ENCODE measurements around the gene CPO.

Gene CPO

DNA sequence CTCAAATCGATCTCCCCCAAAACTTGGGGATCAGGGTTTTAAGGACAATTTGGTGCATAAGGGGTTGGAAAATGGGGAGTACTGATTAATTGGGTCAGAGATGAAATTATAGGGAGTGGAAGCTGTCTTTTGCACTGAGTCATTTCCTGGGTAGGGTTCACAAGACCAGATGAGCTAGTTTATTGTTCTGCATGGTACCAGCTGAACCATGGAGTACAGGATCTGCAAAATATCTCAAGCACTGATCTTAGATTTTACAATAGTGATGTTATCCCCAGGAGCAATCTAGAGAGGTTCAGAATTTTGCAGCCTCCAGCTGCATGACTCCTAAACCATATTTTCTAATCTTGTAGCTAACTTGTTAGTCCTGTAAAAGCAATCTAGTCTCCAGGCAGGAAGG lies 73.1 kb downstream of the CPO start:
- DNase-seq (ENCODE audit: low read depth in 2 of 2, low spot score in 1 of 2): no peak

DNA sequence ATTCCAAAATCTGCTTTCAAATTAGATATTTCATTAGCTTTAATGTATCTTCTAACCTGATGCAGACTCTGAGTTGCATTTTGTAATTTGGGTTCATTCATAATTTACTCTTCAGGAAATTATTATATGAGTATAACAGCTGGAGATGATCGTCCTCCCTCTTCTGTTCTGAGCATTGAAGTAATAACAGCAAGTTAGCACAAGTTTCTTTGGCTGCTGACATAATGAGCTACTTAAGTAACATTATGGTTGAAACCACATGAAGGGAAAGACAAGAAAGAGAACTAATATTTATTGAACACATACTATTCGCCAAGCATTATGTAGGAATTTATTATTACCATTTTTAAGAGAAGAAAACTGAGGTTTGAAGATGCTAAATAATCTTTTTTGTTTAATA lies 75.1 kb downstream of the CPO start:
- DNase-seq (ENCODE audit: low read depth in 2 of 2, low spot score in 1 of 2): no peak

DNA sequence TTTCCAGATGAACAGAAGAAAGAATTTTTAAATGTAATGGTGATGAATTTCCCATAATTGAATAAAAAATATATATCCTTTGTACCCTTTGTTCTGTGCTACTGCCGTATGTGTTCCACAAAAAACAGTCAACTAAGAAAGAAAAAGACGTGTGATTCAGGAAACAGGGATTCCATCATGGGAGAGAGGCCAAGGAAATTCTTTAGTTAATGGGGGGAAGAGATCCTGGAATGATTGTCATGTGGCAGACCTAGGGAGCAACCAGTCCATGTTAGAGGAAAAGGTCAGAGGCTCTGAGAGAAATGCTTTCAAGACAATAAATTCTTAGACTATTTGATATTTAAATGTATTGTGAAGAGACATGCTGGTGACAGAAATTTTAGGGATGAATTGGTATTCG lies 76.6 kb downstream of the CPO start:
- no peak for DNase-seq (ENCODE audit: low read depth in 2 of 2, low spot score in 1 of 2)
